GM12875 (cell line): ENCODE measurements around the gene CARD6.
"Not testable (repeated sequence)": the region's sequence is repeated elsewhere in the genome, so short reads cannot be mapped to it uniquely, and the experiment has no call there.

ENCODE experiments used
- H3K4me3 ChIP-seq: one replicate; pipeline ENCODE4 v1.5.1; 2011; ENCODE audit warnings: low read depth, low read length, control low read depth
- CTCF ChIP-seq: IDR thresholded peaks from 2 replicates; pipeline ENCODE4 v1.5.1; 2011; ENCODE audit warnings: low read depth, mild to moderate bottlenecking, control low read depth, inconsistent platforms, low read length, moderate library complexity, borderline replicate concordance; ENCODE audit not compliant: insufficient read depth

CARD6 gene

GRCh38 chr5:40882291-40882690 is 41.1 kb downstream of the CARD6 start:
- TF ChIP-seq CTCF = no peak
- H3K4me3 ChIP-seq = no peak overlapping the region

- not testable (repeated sequence) for H3K4me3 ChIP-seq
These were observed 41.9 kb downstream of the CARD6 start for GRCh38 chr5:40883051-40883450.

GRCh38 chr5:40895440-40896425 is 54.6 kb downstream of the CARD6 start:
- not testable (repeated sequence) for H3K4me3 ChIP-seq

GRCh38 chr5:40904205-40904993 is 63.2 kb downstream of the CARD6 start:
- peak; percentile 95 for TF ChIP-seq CTCF
- no peak overlapping the region for H3K4me3 ChIP-seq

GRCh38 chr5:40904994-40905306 is 63.8 kb downstream of the CARD6 start:
- TF ChIP-seq CTCF = no peak
- no peak overlapping the region for H3K4me3 ChIP-seq

GRCh38 chr5:40906351-40906751 is 65.2 kb downstream of the CARD6 start:
- TF ChIP-seq CTCF = no peak
- no peak overlapping the region for H3K4me3 ChIP-seq

GRCh38 chr5:40909264-40909663 is 68.1 kb downstream of the CARD6 start, which contains the start of gene C7:
C7 (plus strand) TSS chr5:40909497; CDS start chr5:40909611, 114 bp downstream.
- no peak within 1 kb of the TSS for H3K4me3 ChIP-seq
- TF ChIP-seq CTCF = no peak

- TF ChIP-seq CTCF = no peak
- H3K4me3 ChIP-seq = no peak overlapping the region
These were observed 68.6 kb downstream of the CARD6 start for GRCh38 chr5:40909723-40910122.
